ENCODE data around the gene ITFG2.

- TF ChIP-seq EZH2 (IDR thresholded peaks at IDR 0.05; ENCODE audit: borderline replicate concordance, low read length), result no peak
- TF ChIP-seq CTCF (IDR thresholded peaks at IDR 0.05; ENCODE audit: low read length), result no peak
Observed at GRCh38 chr12:2792671-2793500, 19.6 kb upstream of the ITFG2 start.
